Adrenal gland (tissue), 5 donors: ENCODE results near the gene BCL3.

ENCODE experiments used
- CTCF ChIP-seq, 6 experiments: fragments of 450-650 bp in 4 of 6; fragments of 200-600 bp in 2 of 6; sonication (generic) in 1 of 6; IDR thresholded peaks; 1 replicate in 5 of 6; 2 replicates in 1 of 6; pipeline versions ENCODE4 v1.5.1 to v1.8.0; 2016 to 2021; ENCODE audit warnings: antibody characterized with exemption in 6 of 6, mild to moderate bottlenecking in 2 of 6, moderate library complexity in 1 of 6
- POLR2A ChIP-seq, 2 donors: fragments of 450-650 bp; IDR thresholded peaks; one replicate each; pipeline ENCODE4 v1.6.1; 2017; ENCODE audit warnings: antibody characterized with exemption in 2 of 2, mild to moderate bottlenecking in 2 of 2, moderate library complexity in 1 of 2
- donor health status: DM: no; HTN: no; CAD: no.

DNA sequence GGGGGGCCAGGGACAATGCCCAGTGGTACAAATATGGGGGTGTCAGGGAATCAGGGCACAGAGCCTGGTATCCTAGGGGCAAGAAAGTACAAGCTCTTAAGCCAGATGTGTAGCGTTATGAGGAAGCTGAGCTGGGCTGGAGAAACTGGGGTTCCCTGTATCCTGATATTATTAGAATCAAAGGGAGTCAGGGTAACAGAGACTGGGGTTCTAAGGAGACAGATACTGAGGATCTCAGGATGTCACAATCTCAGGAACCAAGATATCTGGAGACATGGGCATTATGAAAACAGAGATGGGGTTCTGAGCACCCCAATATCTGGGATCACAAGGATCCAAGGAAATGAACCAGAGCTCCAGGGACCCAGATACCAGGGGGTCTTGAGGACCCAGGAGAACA is 784 bp downstream of the BCL3 start:
- TF ChIP-seq CTCF (IDR thresholded peaks at IDR 0.05) (no peak), POLR2A (IDR thresholded peaks at IDR 0.05) (no peak)
